ENCODE measurements around the gene SPATA24. TPM values are rescaled to one million over a fixed set of nuclear protein-coding genes. Genes with fewer than 3 reads are reported as not detected.

The SPATA24 gene
- polyA plus RNA-seq, 1 donor from 2014 or later = 4.7 TPM

- H3K9me3 Mint-ChIP-seq = no peaks in the 10 kb centered on the region
- peaks cover 43 to 67% (median 65%) of the 10 kb centered on the region in 3 donors for H3K4me1 Mint-ChIP-seq
- peak overlapping the region in 2 of 3 donors; percentile 91 to 97 for H3K27ac Mint-ChIP-seq
- H3K36me3 Mint-ChIP-seq = no peaks in the 10 kb centered on the region
- H3K4me3 Mint-ChIP-seq = peak overlapping the region; percentile 48 to 92 (median 82)
- no peaks in the 10 kb centered on the region for H3K27me3 Mint-ChIP-seq
These were observed 17.8 kb downstream of the SPATA24 start for GRCh38 chr5:139386050-139386438.

GRCh38 chr5:139385061-139386049 lies 18.5 kb downstream of the SPATA24 start:
- no peaks in the 10 kb centered on the region for H3K36me3 Mint-ChIP-seq
- H3K4me3 Mint-ChIP-seq = peak overlapping the region; percentile 59 to 92 (median 87)
- H3K4me1 Mint-ChIP-seq = peaks cover 38 to 62% (median 62%) of the 10 kb centered on the region in 3 donors
- H3K27ac Mint-ChIP-seq = peak overlapping the region; percentile 82 to 97 (median 91)
- H3K27me3 Mint-ChIP-seq = no peaks in the 10 kb centered on the region
- no peaks in the 10 kb centered on the region for H3K9me3 Mint-ChIP-seq

GRCh38 chr5:139384591-139385051 lies 19.3 kb downstream of the SPATA24 start:
- Mint-ChIP-seq H3K4me3 (peak overlapping the region; percentile 59 to 92 (median 87)), H3K27me3 (no peaks in the 10 kb centered on the region), H3K4me1 (peaks cover 31 to 56% (median 55%) of the 10 kb centered on the region in 3 donors), H3K9me3 (no peaks in the 10 kb centered on the region), H3K27ac (peak overlapping the region; percentile 82 to 97 (median 91)), H3K36me3 (no peaks in the 10 kb centered on the region)

DNA sequence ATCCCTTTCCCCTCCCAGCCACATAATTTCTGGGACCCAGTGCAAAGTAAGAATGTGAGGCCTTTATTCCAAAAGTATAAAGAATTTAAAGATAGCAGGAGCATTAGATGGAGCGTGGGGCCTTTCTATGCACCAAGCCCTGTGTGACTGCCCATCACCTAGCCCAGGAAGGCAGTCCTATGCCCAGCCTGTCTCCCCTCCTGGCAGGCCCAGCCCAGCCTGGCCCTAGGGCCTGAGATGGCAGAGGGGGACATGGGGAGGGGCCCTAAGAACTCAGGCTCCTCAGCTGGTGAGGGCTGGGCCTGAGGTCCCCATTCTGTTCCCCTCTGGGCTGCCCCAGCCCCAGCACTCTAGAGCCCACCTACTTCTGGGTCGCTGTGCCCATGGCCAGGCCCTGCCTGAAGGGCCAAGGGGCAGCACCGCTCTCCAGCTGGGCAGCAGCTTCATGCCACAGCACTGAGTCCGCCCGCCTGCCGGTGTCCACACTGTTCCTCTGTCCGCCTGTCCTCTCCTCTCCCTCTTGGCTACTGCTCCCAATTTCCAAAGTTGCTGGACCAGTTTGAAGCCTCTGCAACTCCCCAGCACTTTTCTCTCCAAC lies 19.8 kb downstream of the SPATA24 start:
- H3K4me1 Mint-ChIP-seq = peaks cover 32 to 51% (median 50%) of the 10 kb centered on the region in 3 donors
- no peaks in the 10 kb centered on the region for H3K36me3 Mint-ChIP-seq
- no peaks in the 10 kb centered on the region for H3K27me3 Mint-ChIP-seq
- H3K27ac Mint-ChIP-seq = peak overlapping the region; percentile 10 to 56 (median 54)
- peak overlapping the region in 3 of 4 donors; percentile 27 to 74 (median 58) for H3K4me3 Mint-ChIP-seq
- H3K9me3 Mint-ChIP-seq = no peaks in the 10 kb centered on the region

DNA sequence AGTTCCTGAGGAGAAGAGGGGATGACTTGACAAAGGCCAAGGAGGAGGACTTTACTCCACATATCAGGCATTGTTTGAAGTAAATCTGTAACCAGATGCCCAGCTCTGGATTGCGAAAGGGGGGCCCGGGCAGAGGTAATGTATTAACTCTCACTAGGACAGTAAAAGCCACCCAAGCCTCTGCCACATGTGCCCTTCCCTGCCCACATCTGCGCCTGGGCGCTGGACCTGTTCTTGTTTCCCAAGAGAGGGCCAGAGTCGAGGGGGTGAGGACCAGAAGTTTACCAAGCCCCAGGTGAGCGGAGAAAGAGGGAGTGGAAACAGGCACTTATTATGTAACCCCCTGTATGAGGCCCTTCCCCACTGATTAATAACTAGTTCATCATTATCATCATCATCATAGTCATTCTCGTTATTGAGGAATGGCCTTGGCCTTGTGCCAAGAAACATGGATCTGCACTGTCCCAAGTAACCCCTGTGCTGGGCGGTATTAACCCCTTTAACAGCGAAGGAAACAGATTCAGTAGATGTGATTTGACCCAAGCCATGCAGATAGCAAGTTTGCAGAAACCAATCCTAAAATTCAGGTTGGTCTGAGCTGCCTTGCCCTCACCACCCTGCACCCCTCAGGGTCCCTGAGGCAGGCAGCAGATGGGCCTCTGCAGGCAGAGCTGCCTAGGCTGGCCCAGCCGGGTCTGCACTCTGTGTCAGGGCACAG lies 20.5 kb downstream of the SPATA24 start, which contains the start of gene SLC23A1:
Gene SLC23A1, minus strand, starts transcription at position 23 of the 718 bp plus-strand sequence. CDS start 44 bp downstream, outside the sequence.
- H3K27ac Mint-ChIP-seq = peak within 1 kb of the TSS in 2 of 3 donors; percentile 16 to 56
- peaks cover 31 to 48% (median 47%) of the 10 kb centered on the region in 3 donors for H3K4me1 Mint-ChIP-seq
- H3K9me3 Mint-ChIP-seq = no peaks in the 10 kb centered on the region
- H3K36me3 Mint-ChIP-seq = no peaks in the 10 kb centered on the region
- peak within 1 kb of the TSS in 3 of 4 donors; percentile 27 to 70 (median 65) for H3K4me3 Mint-ChIP-seq
- no peaks in the 10 kb centered on the region for H3K27me3 Mint-ChIP-seq

DNA sequence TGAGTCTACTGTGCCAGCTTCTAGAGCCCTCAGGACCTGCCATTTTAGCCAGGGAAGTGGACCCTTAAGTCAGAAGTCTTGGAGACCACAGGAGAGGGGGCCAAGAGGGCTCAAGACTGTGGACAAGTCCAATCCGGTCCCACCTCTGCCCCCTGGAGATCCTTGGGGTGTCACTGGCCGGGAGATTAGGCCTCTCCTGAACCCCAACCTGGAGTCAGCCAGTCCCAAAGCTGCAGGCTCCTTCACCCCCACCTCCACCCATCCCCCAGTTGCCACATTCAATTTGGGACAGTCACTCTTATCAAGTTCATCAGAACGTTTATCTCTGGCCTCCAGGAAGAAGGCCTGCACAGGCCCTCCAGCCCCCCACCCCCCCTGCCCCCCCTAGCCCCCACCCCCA lies 21.1 kb downstream of the SPATA24 start:
- H3K27me3 Mint-ChIP-seq = no peaks in the 10 kb centered on the region
- no peaks in the 10 kb centered on the region for H3K9me3 Mint-ChIP-seq
- no peak overlapping the region for H3K4me3 Mint-ChIP-seq
- H3K4me1 Mint-ChIP-seq = peaks cover 27 to 42% (median 40%) of the 10 kb centered on the region in 3 donors
- H3K27ac Mint-ChIP-seq = peak overlapping the region in 1 of 3 donors; percentile 16
- no peaks in the 10 kb centered on the region for H3K36me3 Mint-ChIP-seq

- Mint-ChIP-seq H3K27me3 (no peaks in the 10 kb centered on the region), H3K4me3 (peak overlapping the region in 3 of 4 donors; percentile 12 to 70 (median 33)), H3K27ac (peak overlapping the region in 1 of 3 donors; percentile 16), H3K4me1 (peaks cover 27 to 42% (median 40%) of the 10 kb centered on the region in 3 donors), H3K36me3 (peaks cover 1% of the 10 kb centered on the region), H3K9me3 (no peaks in the 10 kb centered on the region)
These were observed 21.8 kb downstream of the SPATA24 start for GRCh38 chr5:139381837-139382761.

DNA sequence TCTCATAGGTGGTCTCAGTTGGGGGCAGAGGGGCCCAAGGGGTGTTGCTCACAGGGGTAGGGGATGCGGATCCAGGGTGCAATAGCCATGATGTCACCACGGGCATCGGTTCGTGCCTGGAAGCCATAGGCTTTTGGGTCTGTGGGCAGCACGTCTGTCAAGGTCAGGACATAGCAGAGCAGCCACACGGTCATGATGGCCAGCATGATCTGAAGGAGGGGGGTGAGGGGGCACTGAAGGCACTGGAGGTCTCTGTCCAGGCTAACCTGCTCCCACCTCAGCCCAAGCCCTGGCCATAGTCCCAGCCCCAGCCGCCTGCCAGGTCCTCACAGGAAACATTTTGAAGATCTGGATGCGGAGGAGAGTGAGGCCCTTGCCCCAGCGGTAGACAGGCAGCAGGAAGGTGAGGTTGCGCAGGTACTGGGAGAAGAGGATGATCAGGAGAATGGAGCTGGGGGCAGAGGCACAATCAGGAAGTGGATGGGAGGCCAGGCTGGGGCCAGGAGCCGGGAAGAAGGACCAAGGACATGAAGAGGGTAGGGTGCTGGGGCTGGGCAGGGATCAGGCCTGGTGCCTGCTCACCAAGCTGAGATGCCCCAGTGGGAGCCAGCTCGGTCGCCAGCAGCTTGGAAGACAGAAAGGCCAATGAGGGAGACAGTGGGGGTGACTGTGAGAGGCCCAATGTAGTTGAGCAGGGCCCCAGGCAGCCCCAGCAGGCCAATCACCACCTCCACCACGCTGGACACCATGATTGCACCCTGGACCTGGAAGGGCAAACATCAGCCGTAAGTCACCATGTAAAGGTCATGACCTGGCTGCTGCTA lies 24.1 kb downstream of the SPATA24 start:
- peak overlapping the region in 1 of 3 donors; percentile 42 for H3K27ac Mint-ChIP-seq
- H3K4me3 Mint-ChIP-seq = no peak overlapping the region
- peaks cover 18 to 22% (median 22%) of the 10 kb centered on the region in 3 donors for H3K4me1 Mint-ChIP-seq
- H3K36me3 Mint-ChIP-seq = peaks cover 2% of the 10 kb centered on the region
- H3K27me3 Mint-ChIP-seq = no peaks in the 10 kb centered on the region
- no peaks in the 10 kb centered on the region for H3K9me3 Mint-ChIP-seq

GRCh38 chr5:139378941-139379361 lies 24.9 kb downstream of the SPATA24 start:
- H3K36me3 Mint-ChIP-seq = peaks cover 2% of the 10 kb centered on the region
- no peak overlapping the region for H3K27ac Mint-ChIP-seq
- H3K27me3 Mint-ChIP-seq = no peaks in the 10 kb centered on the region
- H3K4me1 Mint-ChIP-seq = peaks cover 11 to 17% (median 16%) of the 10 kb centered on the region in 3 donors
- H3K4me3 Mint-ChIP-seq = no peak overlapping the region
- no peaks in the 10 kb centered on the region for H3K9me3 Mint-ChIP-seq

GRCh38 chr5:139378101-139378825 lies 25.6 kb downstream of the SPATA24 start:
- H3K27me3 Mint-ChIP-seq = no peaks in the 10 kb centered on the region
- H3K9me3 Mint-ChIP-seq = no peaks in the 10 kb centered on the region
- peaks cover 10 to 12% (median 11%) of the 10 kb centered on the region in 3 donors for H3K4me1 Mint-ChIP-seq
- no peak overlapping the region for H3K27ac Mint-ChIP-seq
- H3K36me3 Mint-ChIP-seq = peaks cover 3% of the 10 kb centered on the region
- H3K4me3 Mint-ChIP-seq = no peak overlapping the region

- Mint-ChIP-seq H3K27ac (no peak overlapping the region), H3K27me3 (no peaks in the 10 kb centered on the region), H3K4me1 (peaks cover 4 to 7% (median 7%) of the 10 kb centered on the region in 3 donors), H3K4me3 (no peak overlapping the region), H3K36me3 (peaks cover 3% of the 10 kb centered on the region), H3K9me3 (no peaks in the 10 kb centered on the region)
These were observed 26.7 kb downstream of the SPATA24 start for GRCh38 chr5:139377226-139377625.

- Mint-ChIP-seq H3K27ac (no peak overlapping the region), H3K4me1 (peaks cover 2 to 4% (median 2%) of the 10 kb centered on the region in 3 donors), H3K36me3 (peaks cover 3% of the 10 kb centered on the region), H3K9me3 (no peaks in the 10 kb centered on the region), H3K27me3 (no peaks in the 10 kb centered on the region), H3K4me3 (no peak overlapping the region)
These were observed 27.5 kb downstream of the SPATA24 start for GRCh38 chr5:139376364-139376763.

All from IgD-negative memory B cell (primary cell).